ENCODE results near the gene CD1B.

Gene CD1B

GRCh38 chr1:158362482-158362881, 31.2 kb upstream of the CD1B start:
- TF ChIP-seq ZFP3 (CRISPR knock-in tag; IDR thresholded peaks at IDR 0.05) (no peak), ISL1 (CRISPR knock-in tag; IDR thresholded peaks at IDR 0.05) (no peak), ESRRG (CRISPR knock-in tag; IDR thresholded peaks at IDR 0.05) (no peak), GLIS3 (CRISPR knock-in tag; IDR thresholded peaks at IDR 0.05) (no peak), SNAI2 (CRISPR knock-in tag; IDR thresholded peaks at IDR 0.05) (no peak), PPARA (CRISPR knock-in tag; IDR thresholded peaks at IDR 0.05; ENCODE audit: borderline replicate concordance) (no peak), POU6F1 (CRISPR knock-in tag; IDR thresholded peaks at IDR 0.05; ENCODE audit: borderline replicate concordance, low read depth) (no peak), ZNF565 (CRISPR knock-in tag; conservative IDR thresholded peaks at IDR 0.05; ENCODE audit: low read depth) (no peak)
- TF ChIP-seq, protein P1, sequence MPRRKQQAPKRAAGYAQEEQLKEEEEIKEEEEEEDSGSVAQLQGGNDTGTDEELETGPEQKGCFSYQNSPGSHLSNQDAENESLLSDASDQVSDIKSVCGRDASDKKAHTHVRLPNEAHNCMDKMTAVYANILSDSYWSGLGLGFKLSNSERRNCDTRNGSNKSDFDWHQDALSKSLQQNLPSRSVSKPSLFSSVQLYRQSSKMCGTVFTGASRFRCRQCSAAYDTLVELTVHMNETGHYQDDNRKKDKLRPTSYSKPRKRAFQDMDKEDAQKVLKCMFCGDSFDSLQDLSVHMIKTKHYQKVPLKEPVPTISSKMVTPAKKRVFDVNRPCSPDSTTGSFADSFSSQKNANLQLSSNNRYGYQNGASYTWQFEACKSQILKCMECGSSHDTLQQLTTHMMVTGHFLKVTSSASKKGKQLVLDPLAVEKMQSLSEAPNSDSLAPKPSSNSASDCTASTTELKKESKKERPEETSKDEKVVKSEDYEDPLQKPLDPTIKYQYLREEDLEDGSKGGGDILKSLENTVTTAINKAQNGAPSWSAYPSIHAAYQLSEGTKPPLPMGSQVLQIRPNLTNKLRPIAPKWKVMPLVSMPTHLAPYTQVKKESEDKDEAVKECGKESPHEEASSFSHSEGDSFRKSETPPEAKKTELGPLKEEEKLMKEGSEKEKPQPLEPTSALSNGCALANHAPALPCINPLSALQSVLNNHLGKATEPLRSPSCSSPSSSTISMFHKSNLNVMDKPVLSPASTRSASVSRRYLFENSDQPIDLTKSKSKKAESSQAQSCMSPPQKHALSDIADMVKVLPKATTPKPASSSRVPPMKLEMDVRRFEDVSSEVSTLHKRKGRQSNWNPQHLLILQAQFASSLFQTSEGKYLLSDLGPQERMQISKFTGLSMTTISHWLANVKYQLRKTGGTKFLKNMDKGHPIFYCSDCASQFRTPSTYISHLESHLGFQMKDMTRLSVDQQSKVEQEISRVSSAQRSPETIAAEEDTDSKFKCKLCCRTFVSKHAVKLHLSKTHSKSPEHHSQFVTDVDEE (CRISPR knock-in tag; IDR thresholded peaks at IDR 0.05) = no peak
- ATAC-seq = no peak

GRCh38 chr1:158357441-158357840, 26.1 kb upstream of the CD1B start:
- TF ChIP-seq PPARA (CRISPR knock-in tag; IDR thresholded peaks at IDR 0.05; ENCODE audit: borderline replicate concordance) (no peak), ZC3H10 (CRISPR knock-in tag; IDR thresholded peaks at IDR 0.05) (no peak), SNAI2 (CRISPR knock-in tag; IDR thresholded peaks at IDR 0.05) (no peak), ZFP30 (CRISPR knock-in tag; IDR thresholded peaks at IDR 0.05) (no peak), CSDC2 (CRISPR knock-in tag; IDR thresholded peaks at IDR 0.05) (no peak), ZFP3 (CRISPR knock-in tag; IDR thresholded peaks at IDR 0.05) (no peak), BACH2 (CRISPR knock-in tag; IDR thresholded peaks at IDR 0.05; ENCODE audit: borderline replicate concordance) (no peak), ISL1 (CRISPR knock-in tag; IDR thresholded peaks at IDR 0.05) (no peak), TCF4 (CRISPR knock-in tag; IDR thresholded peaks at IDR 0.05; ENCODE audit: borderline replicate concordance) (no peak), ARNTL (CRISPR knock-in tag; IDR thresholded peaks at IDR 0.05; ENCODE audit: borderline replicate concordance, low read depth) (no peak), OSR1 (CRISPR knock-in tag; IDR thresholded peaks at IDR 0.05) (no peak), CSRNP3 (CRISPR knock-in tag; IDR thresholded peaks at IDR 0.05) (no peak), TOX (CRISPR knock-in tag; IDR thresholded peaks at IDR 0.05; ENCODE audit: borderline replicate concordance) (no peak), ESRRG (CRISPR knock-in tag; IDR thresholded peaks at IDR 0.05) (no peak)
- TF ChIP-seq, protein P1 (CRISPR knock-in tag; IDR thresholded peaks at IDR 0.05) = no peak
- ATAC-seq = no peak

- ATAC-seq = no peak
- TF ChIP-seq PATZ1 (CRISPR knock-in tag; IDR thresholded peaks at IDR 0.05; ENCODE audit: borderline replicate concordance) = no peak
- no peak for TF ChIP-seq ZNF565 (CRISPR knock-in tag; conservative IDR thresholded peaks at IDR 0.05; ENCODE audit: low read depth)
- TF ChIP-seq GLIS3 (CRISPR knock-in tag; IDR thresholded peaks at IDR 0.05) = no peak
- no peak for TF ChIP-seq RARB (CRISPR knock-in tag; IDR thresholded peaks at IDR 0.05)
- TF ChIP-seq, protein P2, sequence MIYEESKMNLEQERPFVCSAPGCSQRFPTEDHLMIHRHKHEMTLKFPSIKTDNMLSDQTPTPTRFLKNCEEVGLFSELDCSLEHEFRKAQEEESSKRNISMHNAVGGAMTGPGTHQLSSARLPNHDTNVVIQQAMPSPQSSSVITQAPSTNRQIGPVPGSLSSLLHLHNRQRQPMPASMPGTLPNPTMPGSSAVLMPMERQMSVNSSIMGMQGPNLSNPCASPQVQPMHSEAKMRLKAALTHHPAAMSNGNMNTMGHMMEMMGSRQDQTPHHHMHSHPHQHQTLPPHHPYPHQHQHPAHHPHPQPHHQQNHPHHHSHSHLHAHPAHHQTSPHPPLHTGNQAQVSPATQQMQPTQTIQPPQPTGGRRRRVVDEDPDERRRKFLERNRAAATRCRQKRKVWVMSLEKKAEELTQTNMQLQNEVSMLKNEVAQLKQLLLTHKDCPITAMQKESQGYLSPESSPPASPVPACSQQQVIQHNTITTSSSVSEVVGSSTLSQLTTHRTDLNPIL (CRISPR knock-in tag; IDR thresholded peaks at IDR 0.05; ENCODE audit: low read depth) = no peak
- no peak for TF ChIP-seq ARNTL (CRISPR knock-in tag; IDR thresholded peaks at IDR 0.05; ENCODE audit: borderline replicate concordance, low read depth)
- no peak for TF ChIP-seq ZFP30 (CRISPR knock-in tag; IDR thresholded peaks at IDR 0.05)
- no peak for TF ChIP-seq ZFP3 (CRISPR knock-in tag; IDR thresholded peaks at IDR 0.05)
- no peak for TF ChIP-seq TOX (CRISPR knock-in tag; IDR thresholded peaks at IDR 0.05; ENCODE audit: borderline replicate concordance)
- TF ChIP-seq, protein P1 (CRISPR knock-in tag; IDR thresholded peaks at IDR 0.05) = no peak
These were observed 25.3 kb upstream of the CD1B start for GRCh38 chr1:158356616-158357015.

Measured in SK-N-SH treated with all-trans-retinoic acid at 6 μM for 48 hours (cell line).